Fibroblast of lung (primary cell): Measurements from ENCODE around the gene SLC25A53. TPM values are rescaled to one million over a fixed set of nuclear protein-coding genes. Genes with fewer than 3 reads are reported as not detected.

Source experiments
- DNase-seq, 2 donors: peaks; one replicate each; pipeline versions ENCODE4 v3.0.0 to v3.0.0-alpha.2; 2010; ENCODE audit warnings: low read depth in 2 of 2
- H2AFZ ChIP-seq: 2 replicates; pipeline ENCODE4 v1.5.1; 2012; ENCODE audit warnings: low read length, control low read depth, inconsistent platforms
- H3K27ac ChIP-seq: 2 replicates; pipeline ENCODE4 v1.5.1; 2011; ENCODE audit warnings: low read length, control low read depth; ENCODE audit not compliant: insufficient read depth
- H3K27me3 ChIP-seq: 2 replicates; pipeline ENCODE4 v1.5.1; 2011; ENCODE audit warnings: mild to moderate bottlenecking, low read length; ENCODE audit not compliant: control insufficient read depth, insufficient read depth
- H3K36me3 ChIP-seq: 2 replicates; pipeline ENCODE4 v1.5.1; 2011; ENCODE audit warnings: low read length; ENCODE audit not compliant: control insufficient read depth, insufficient read depth
- H3K4me1 ChIP-seq: 2 replicates; pipeline ENCODE4 v1.5.1; 2011; ENCODE audit warnings: low read length; ENCODE audit not compliant: control insufficient read depth, insufficient read depth; ENCODE audit errors: extremely low read depth
- H3K4me2 ChIP-seq: 2 replicates; pipeline ENCODE4 v1.5.1; 2011; ENCODE audit warnings: low read length, control low read depth; ENCODE audit not compliant: insufficient read depth; ENCODE audit errors: extremely low read depth
- H3K4me3 ChIP-seq, 4 experiments: fragments of 200-600 bp in 1 of 4; sonication (generic) in 1 of 4; replicated peaks in 1 of 4; 2 replicates each; pipeline ENCODE4 v1.5.1; 2011 to 2016; ENCODE audit warnings: low read length in 4 of 4, low read depth in 3 of 4, mild to moderate bottlenecking in 3 of 4, control low read depth in 2 of 4, inconsistent platforms in 1 of 4, mixed read lengths in 1 of 4; ENCODE audit not compliant: insufficient read depth in 1 of 4; ENCODE audit errors: control extremely low read depth in 1 of 4
- H3K79me2 ChIP-seq: 2 replicates; pipeline ENCODE4 v1.5.1; 2012; ENCODE audit warnings: mild to moderate bottlenecking, low read length, inconsistent platforms; ENCODE audit not compliant: control insufficient read depth, insufficient read depth
- H3K9ac ChIP-seq: 2 replicates; pipeline ENCODE4 v1.5.1; 2011; ENCODE audit warnings: mild to moderate bottlenecking, low read length, control low read depth; ENCODE audit not compliant: insufficient read depth
- H3K9me3 ChIP-seq: 2 replicates; pipeline ENCODE4 v1.5.1; 2012; ENCODE audit warnings: low read depth, low read length; ENCODE audit not compliant: control insufficient read depth, insufficient read depth
- H4K20me1 ChIP-seq: 2 replicates; pipeline ENCODE4 v1.5.1; 2011; ENCODE audit warnings: low read length; ENCODE audit not compliant: control insufficient read depth, insufficient read depth; ENCODE audit errors: extremely low read depth
- CTCF ChIP-seq, 2 donors: IDR thresholded peaks in 1 of 2; conservative IDR thresholded peaks in 1 of 2; 1 replicate in 1 of 2; 2 replicates in 1 of 2; pipeline ENCODE4 v1.5.1; 2011 to 2012; ENCODE audit warnings: low read length in 2 of 2, control low read depth in 1 of 2, inconsistent platforms in 1 of 2, low read depth in 1 of 2, mild to moderate bottlenecking in 1 of 2
- EZH2 ChIP-seq: IDR thresholded peaks from 2 replicates; pipeline ENCODE4 v1.5.1; 2012; ENCODE audit warnings: low read length, control low read depth, mild to moderate bottlenecking; ENCODE audit errors: missing control alignments
- polyA plus RNA-seq, 2 donors: library from polyadenylated mRNA; depleted of rRNA in 1 of 2; stranded (reverse) in 1 of 2; unstranded in 1 of 2; fragments of >200 nt; gene quantifications; 2 replicates each; pipeline ENCODE4 v1.2.1, GENCODE V29; 2011 to 2012; ENCODE audit warnings: missing spikeins in 1 of 2
- total RNA-seq: library from RNA; depleted of rRNA; stranded (reverse); fragments of >200 nt; gene quantifications from 2 replicates; pipeline ENCODE4 v1.2.1, GENCODE V29; 2014

Gene SLC25A53
- total and polyA plus RNA-seq, 2 donors (not counting 1 experiment from before 2014, with no cell fraction given), result 5.4 to 13.7 TPM

- Histone ChIP-seq H2AFZ (no peak overlapping the region), H4K20me1 (no peaks in the 10 kb centered on the region), H3K79me2 (peaks cover 48% of the 10 kb centered on the region), H3K27ac (no peak overlapping the region), H3K27me3 (no peaks in the 10 kb centered on the region), H3K9me3 (no peaks in the 10 kb centered on the region), H3K4me1 (peaks cover 3% of the 10 kb centered on the region), H3K36me3 (no peaks in the 10 kb centered on the region), H3K4me2 (peak overlapping the region; percentile 75), H3K4me3 (peak overlapping the region; percentile 29 to 79 (median 70)), H3K9ac (no peak overlapping the region)
- no peak for DNase-seq
- TF ChIP-seq EZH2 (no peak), CTCF (conservative IDR thresholded peaks at IDR 0.05 in 1 of 2, IDR thresholded peaks at IDR 0.05 in 1 of 2; ENCODE audit: low read depth in 1 of 2, low read length in 2 of 2) (no peak)
Measured at GRCh38 chrX:104168127-104168526, 11.3 kb upstream of the SLC25A53 start.

GRCh38 chrX:104166735-104167436 lies 10.1 kb upstream of the SLC25A53 start:
- Histone ChIP-seq H3K4me1 (peaks cover 3% of the 10 kb centered on the region), H3K27ac (peak overlapping the region; percentile 74), H2AFZ (peak overlapping the region; percentile 37), H3K4me2 (peak overlapping the region; percentile 64), H3K36me3 (no peaks in the 10 kb centered on the region), H3K4me3 (peak overlapping the region; percentile 61 to 79 (median 76)), H3K9ac (peak overlapping the region; percentile 70), H3K27me3 (no peaks in the 10 kb centered on the region), H3K9me3 (no peaks in the 10 kb centered on the region), H3K79me2 (peaks cover 44% of the 10 kb centered on the region), H4K20me1 (no peaks in the 10 kb centered on the region)
- TF ChIP-seq CTCF (conservative IDR thresholded peaks at IDR 0.05 in 1 of 2, IDR thresholded peaks at IDR 0.05 in 1 of 2; ENCODE audit: low read depth in 1 of 2, low read length in 2 of 2) (no peak), EZH2 (no peak)
- DNase-seq, result no peak

- H3K27me3 ChIP-seq, result no peaks in the 10 kb centered on the region
- H3K36me3 ChIP-seq, result no peaks in the 10 kb centered on the region
- H3K4me2 ChIP-seq, result peak within 1 kb of the TSS; percentile 64
- H3K4me3 ChIP-seq, result peak within 1 kb of the TSS; percentile 61 to 79 (median 76)
- no peaks in the 10 kb centered on the region for H4K20me1 ChIP-seq
- peak within 1 kb of the TSS; percentile 74 for H3K27ac ChIP-seq
- no peaks in the 10 kb centered on the region for H3K9me3 ChIP-seq
- peak within 1 kb of the TSS; percentile 86 for H2AFZ ChIP-seq
- TF ChIP-seq CTCF (conservative IDR thresholded peaks at IDR 0.05 in 1 of 2, IDR thresholded peaks at IDR 0.05 in 1 of 2; ENCODE audit: low read depth in 1 of 2, low read length in 2 of 2) (peak; percentile 43 to 51), EZH2 (no peak)
- H3K4me1 ChIP-seq, result peaks cover 3% of the 10 kb centered on the region
- peak; percentile 84 to 85 for DNase-seq
- peaks cover 43% of the 10 kb centered on the region for H3K79me2 ChIP-seq
- H3K9ac ChIP-seq, result peak within 1 kb of the TSS; percentile 70
Measured at GRCh38 chrX:104165894-104166734, 9.3 kb upstream of the SLC25A53 start, which contains the start of gene FAM199X. Gene FAM199X (plus strand): TSS chrX:104166453. CDS start chrX:104166786, 333 bp downstream.
